PFSK-1 (cell line): ENCODE measurements around the gene ROPN1B.

Experiments
- POLR2AphosphoS5 ChIP-seq: IDR thresholded peaks from 2 replicates; pipeline ENCODE4 v1.6.1; 2012; ENCODE audit warnings: low read depth, mild to moderate bottlenecking, control low read depth, low read length, moderate library complexity
- SIN3A ChIP-seq: IDR thresholded peaks from 2 replicates; pipeline ENCODE4 v1.6.1; 2012; ENCODE audit warnings: mild to moderate bottlenecking, low read length, moderate library complexity, borderline replicate concordance; ENCODE audit not compliant: insufficient read depth
- TAF1 ChIP-seq: IDR thresholded peaks from 2 replicates; pipeline ENCODE4 v1.6.1; 2012; ENCODE audit warnings: low read length, control low read depth, borderline replicate concordance; ENCODE audit not compliant: insufficient read depth

DNA sequence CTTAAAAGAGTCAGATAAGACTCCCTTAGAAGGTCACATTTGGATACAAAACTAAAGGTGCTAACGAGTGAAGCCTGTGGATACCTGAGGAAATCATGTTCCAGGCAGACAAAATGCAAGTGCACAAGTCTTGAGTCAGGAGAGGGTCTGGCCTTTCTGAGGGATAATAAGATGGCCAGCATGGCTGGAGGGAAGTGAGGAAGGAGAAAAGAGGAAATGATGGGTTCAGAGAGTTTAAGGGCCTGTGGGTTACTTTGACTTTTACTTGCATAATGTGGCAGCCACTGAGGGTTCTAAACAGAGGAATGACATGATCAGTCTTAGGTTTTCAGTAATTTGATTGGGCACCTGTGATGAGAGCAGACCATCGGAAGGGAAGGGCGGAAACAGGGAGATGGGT, 3.5 kb upstream of the ROPN1B start:
- TF ChIP-seq TAF1 (no peak), POLR2AphosphoS5 (no peak), SIN3A (no peak)
